DND-41 (cell line): ENCODE measurements around the gene DUSP12.

Experiments used
- ATAC-seq: fragments of 200-7000 bp; cut with Tn5 transposase; 3 replicates; pipeline ENCODE4 v1.9.1; 2021; ENCODE audit warnings: low read depth; ENCODE audit not compliant: insufficient read depth
- DNase-seq: peaks from one replicate; pipeline ENCODE4 v3.0.0-alpha.2; 2020
- H2AFZ ChIP-seq: 2 replicates; pipeline ENCODE4 v1.6.0; 2012; ENCODE audit warnings: low read depth, low read length
- H3K27ac ChIP-seq: 2 replicates; pipeline ENCODE4 v1.5.1; 2012; ENCODE audit warnings: low read length, inconsistent platforms
- H3K27me3 ChIP-seq: fragments of 200-600 bp; sonication (generic); 2 replicates; pipeline ENCODE4 v1.6.0; 2012; ENCODE audit warnings: low read length, mild to moderate bottlenecking, inconsistent platforms; ENCODE audit not compliant: insufficient read depth, poor library complexity
- H3K36me3 ChIP-seq: 2 replicates; pipeline ENCODE4 v1.5.1; 2012; ENCODE audit warnings: low read length, inconsistent platforms; ENCODE audit not compliant: insufficient read depth
- H3K4me1 ChIP-seq: 2 replicates; pipeline ENCODE4 v1.5.1; 2012; ENCODE audit warnings: mild to moderate bottlenecking, low read length; ENCODE audit not compliant: insufficient read depth
- H3K4me2 ChIP-seq: 2 replicates; pipeline ENCODE4 v1.6.0; 2012; ENCODE audit warnings: mild to moderate bottlenecking, moderate library complexity, low read length, inconsistent platforms; ENCODE audit not compliant: insufficient read depth
- H3K4me3 ChIP-seq, 2 experiments: fragments of 200-600 bp in 1 of 2; shearing (Covaris generic) in 1 of 2; 2 replicates each; pipeline ENCODE4 v1.5.1; 2012 to 2016; ENCODE audit warnings: inconsistent platforms in 2 of 2, low read length in 2 of 2, mild to moderate bottlenecking in 2 of 2, low read depth in 1 of 2, moderate library complexity in 1 of 2
- H3K79me2 ChIP-seq: 2 replicates; pipeline ENCODE4 v1.6.0; 2012; ENCODE audit warnings: low read length, inconsistent platforms; ENCODE audit not compliant: insufficient read depth
- H3K9ac ChIP-seq: 2 replicates; pipeline ENCODE4 v1.6.0; 2012; ENCODE audit warnings: low read depth, mild to moderate bottlenecking, inconsistent platforms, low read length, moderate library complexity
- H3K9me3 ChIP-seq: 2 replicates; pipeline ENCODE4 v1.5.1; 2012; ENCODE audit warnings: low read length, moderate library complexity, mild to moderate bottlenecking, inconsistent platforms; ENCODE audit not compliant: insufficient read depth, severe bottlenecking
- H4K20me1 ChIP-seq: 2 replicates; pipeline ENCODE4 v1.6.0; 2012; ENCODE audit warnings: low read length; ENCODE audit not compliant: insufficient read depth
- EZH2 ChIP-seq: IDR thresholded peaks from 3 replicates; pipeline ENCODE4 v1.6.1; 2012; ENCODE audit warnings: borderline replicate concordance, low read depth, mild to moderate bottlenecking, moderate library complexity, low read length, inconsistent platforms; ENCODE audit not compliant: severe bottlenecking
- TF ChIP-seq, protein P1 (sequence below): IDR thresholded peaks from 2 replicates; pipeline ENCODE4 v1.5.1; 2012; ENCODE audit warnings: borderline replicate concordance, low read length, moderate library complexity, mild to moderate bottlenecking; ENCODE audit not compliant: poor library complexity, severe bottlenecking; ENCODE audit errors: extremely low read depth

Gene DUSP12

GRCh38 chr1:161706113-161706481 is 43.5 kb upstream of the DUSP12 start:
- no peaks in the 10 kb centered on the region for H3K9me3 ChIP-seq
- no peaks in the 10 kb centered on the region for H3K4me1 ChIP-seq
- H4K20me1 ChIP-seq = no peaks in the 10 kb centered on the region
- H3K4me2 ChIP-seq = no peak overlapping the region
- H3K27ac ChIP-seq = no peak overlapping the region
- TF ChIP-seq, protein P1, sequence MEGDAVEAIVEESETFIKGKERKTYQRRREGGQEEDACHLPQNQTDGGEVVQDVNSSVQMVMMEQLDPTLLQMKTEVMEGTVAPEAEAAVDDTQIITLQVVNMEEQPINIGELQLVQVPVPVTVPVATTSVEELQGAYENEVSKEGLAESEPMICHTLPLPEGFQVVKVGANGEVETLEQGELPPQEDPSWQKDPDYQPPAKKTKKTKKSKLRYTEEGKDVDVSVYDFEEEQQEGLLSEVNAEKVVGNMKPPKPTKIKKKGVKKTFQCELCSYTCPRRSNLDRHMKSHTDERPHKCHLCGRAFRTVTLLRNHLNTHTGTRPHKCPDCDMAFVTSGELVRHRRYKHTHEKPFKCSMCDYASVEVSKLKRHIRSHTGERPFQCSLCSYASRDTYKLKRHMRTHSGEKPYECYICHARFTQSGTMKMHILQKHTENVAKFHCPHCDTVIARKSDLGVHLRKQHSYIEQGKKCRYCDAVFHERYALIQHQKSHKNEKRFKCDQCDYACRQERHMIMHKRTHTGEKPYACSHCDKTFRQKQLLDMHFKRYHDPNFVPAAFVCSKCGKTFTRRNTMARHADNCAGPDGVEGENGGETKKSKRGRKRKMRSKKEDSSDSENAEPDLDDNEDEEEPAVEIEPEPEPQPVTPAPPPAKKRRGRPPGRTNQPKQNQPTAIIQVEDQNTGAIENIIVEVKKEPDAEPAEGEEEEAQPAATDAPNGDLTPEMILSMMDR = no peak
- TF ChIP-seq EZH2 = no peak
- no peak overlapping the region for H2AFZ ChIP-seq
- ATAC-seq (no peak), DNase-seq (no peak)
- H3K9ac ChIP-seq = no peak overlapping the region
- no peaks in the 10 kb centered on the region for H3K36me3 ChIP-seq
- H3K27me3 ChIP-seq = peaks cover 15% of the 10 kb centered on the region
- no peaks in the 10 kb centered on the region for H3K79me2 ChIP-seq
- no peak overlapping the region for H3K4me3 ChIP-seq

DNA sequence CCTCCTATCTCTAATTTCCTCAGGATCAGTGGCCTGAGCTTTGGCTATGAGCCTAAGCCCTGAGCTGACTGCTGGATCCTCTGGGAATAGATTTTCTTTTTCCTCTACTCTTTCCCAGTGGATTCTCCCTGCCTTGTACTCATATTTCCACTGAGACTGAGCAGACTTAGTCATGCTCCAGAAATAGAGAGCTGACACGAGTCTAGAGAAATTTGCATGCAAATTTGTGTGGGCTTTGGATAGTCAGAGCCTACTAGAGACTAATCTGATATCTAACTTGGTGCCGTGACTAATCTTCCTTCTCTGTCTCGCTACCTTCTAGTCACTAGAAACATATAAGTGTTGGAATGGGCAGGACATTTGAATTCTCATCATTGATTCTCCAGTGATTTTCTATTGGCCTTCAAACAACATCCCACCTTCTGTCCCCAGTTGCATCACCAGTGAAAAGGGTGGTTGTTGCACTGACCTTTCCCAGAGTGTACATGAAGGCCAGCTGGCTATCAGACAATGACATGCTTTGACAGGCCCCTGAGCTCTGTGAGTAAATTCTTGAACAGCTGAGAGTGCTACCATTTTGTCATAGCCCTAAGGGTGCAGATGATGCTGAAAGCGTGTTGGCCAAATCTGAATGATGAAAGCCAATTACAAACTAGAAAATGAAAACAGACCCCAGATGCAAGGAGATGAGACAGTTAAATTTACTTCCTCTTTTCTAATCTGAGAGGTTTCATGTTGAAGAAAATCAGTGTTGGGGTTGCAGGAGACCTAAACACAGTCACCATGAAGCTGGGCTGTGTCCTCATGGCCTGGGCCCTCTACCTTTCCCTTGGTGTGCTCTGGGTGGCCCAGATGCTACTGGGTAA is 42.9 kb upstream of the DUSP12 start, which contains the start of gene FCRLA:
TSS of gene FCRLA (plus strand) at position 748 of the 866 bp plus-strand sequence. CDS start at position 784, 36 bp downstream.
- no peak within 1 kb of the TSS for H3K27ac ChIP-seq
- ATAC-seq (no peak), DNase-seq (no peak)
- no peaks in the 10 kb centered on the region for H3K4me1 ChIP-seq
- H3K79me2 ChIP-seq = no peaks in the 10 kb centered on the region
- no peaks in the 10 kb centered on the region for H4K20me1 ChIP-seq
- TF ChIP-seq EZH2 = no peak
- TF ChIP-seq, protein P1 = no peak
- no peak within 1 kb of the TSS for H3K4me3 ChIP-seq
- no peaks in the 10 kb centered on the region for H3K36me3 ChIP-seq
- no peak within 1 kb of the TSS for H3K4me2 ChIP-seq
- H3K9me3 ChIP-seq = no peaks in the 10 kb centered on the region
- H2AFZ ChIP-seq = no peak within 1 kb of the TSS
- H3K9ac ChIP-seq = no peak within 1 kb of the TSS
- peaks cover 18% of the 10 kb centered on the region for H3K27me3 ChIP-seq

GRCh38 chr1:161707503-161707902 is 42.1 kb upstream of the DUSP12 start:
- peaks cover 18% of the 10 kb centered on the region for H3K27me3 ChIP-seq
- H3K9me3 ChIP-seq = no peaks in the 10 kb centered on the region
- no peaks in the 10 kb centered on the region for H3K36me3 ChIP-seq
- H3K4me1 ChIP-seq = no peaks in the 10 kb centered on the region
- no peak overlapping the region for H3K27ac ChIP-seq
- no peak for DNase-seq
- no peak overlapping the region for H3K4me2 ChIP-seq
- no peak overlapping the region for H3K4me3 ChIP-seq
- H3K9ac ChIP-seq = no peak overlapping the region
- TF ChIP-seq, protein P1 = no peak
- no peak for TF ChIP-seq EZH2
- H4K20me1 ChIP-seq = no peaks in the 10 kb centered on the region
- no peaks in the 10 kb centered on the region for H3K79me2 ChIP-seq
- no peak for ATAC-seq
- H2AFZ ChIP-seq = no peak overlapping the region
